ENCODE results near the gene EPS8L2.

DNA sequence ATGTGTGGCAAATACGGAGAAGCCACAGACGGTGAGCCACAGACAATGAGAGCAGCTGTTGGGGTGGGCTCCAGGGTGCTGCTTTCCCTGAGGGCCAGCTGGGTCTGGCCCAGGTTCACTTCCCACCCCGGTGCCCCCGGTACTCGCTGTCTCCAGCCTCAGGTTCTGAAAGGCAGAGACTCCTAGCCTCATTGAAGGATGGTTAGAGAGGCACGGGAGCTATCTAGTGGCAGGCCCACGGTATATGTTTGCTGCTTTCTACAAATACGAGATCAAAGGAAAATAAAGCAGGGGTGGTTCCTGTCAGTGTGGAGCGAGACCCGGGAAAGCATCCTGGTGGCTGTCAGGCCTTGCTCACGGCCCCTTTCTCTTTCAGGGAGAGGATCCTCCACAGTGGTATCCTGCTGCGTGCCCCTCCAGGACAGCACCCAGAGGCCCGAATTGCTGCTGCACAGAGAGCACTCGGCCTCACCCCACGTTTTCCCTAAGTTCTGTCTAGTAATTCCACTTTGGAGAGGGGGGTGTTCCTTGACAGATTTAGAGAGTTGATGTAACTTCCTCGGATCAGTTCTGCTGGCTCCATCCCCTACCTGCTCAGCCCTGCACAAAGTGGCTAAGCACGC, 7.4 kb upstream of the EPS8L2 start:
- TF ChIP-seq POLR2AphosphoS5 (IDR thresholded peaks at IDR 0.05) (no peak), POLR2A (IDR thresholded peaks at IDR 0.05; ENCODE audit: low read depth) (no peak), EP300 (IDR thresholded peaks at IDR 0.05) (no peak)
- TF ChIP-seq, protein P1, sequence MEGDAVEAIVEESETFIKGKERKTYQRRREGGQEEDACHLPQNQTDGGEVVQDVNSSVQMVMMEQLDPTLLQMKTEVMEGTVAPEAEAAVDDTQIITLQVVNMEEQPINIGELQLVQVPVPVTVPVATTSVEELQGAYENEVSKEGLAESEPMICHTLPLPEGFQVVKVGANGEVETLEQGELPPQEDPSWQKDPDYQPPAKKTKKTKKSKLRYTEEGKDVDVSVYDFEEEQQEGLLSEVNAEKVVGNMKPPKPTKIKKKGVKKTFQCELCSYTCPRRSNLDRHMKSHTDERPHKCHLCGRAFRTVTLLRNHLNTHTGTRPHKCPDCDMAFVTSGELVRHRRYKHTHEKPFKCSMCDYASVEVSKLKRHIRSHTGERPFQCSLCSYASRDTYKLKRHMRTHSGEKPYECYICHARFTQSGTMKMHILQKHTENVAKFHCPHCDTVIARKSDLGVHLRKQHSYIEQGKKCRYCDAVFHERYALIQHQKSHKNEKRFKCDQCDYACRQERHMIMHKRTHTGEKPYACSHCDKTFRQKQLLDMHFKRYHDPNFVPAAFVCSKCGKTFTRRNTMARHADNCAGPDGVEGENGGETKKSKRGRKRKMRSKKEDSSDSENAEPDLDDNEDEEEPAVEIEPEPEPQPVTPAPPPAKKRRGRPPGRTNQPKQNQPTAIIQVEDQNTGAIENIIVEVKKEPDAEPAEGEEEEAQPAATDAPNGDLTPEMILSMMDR (IDR thresholded peaks at IDR 0.05), result no peak
